Stimulated activated CD8-positive, alpha-beta memory T cell treated with anti-CD3 and anti-CD28 coated beads, Interleukin-2, amount 100 ng/mL, for 1 hour (primary cell): ENCODE results near the gene NELFA.
A peak's percentile ranks its signal among the peaks of the same experiment; 100 is the strongest.
"Not testable (repeated sequence)": the region's sequence is repeated elsewhere in the genome, so short reads cannot be mapped to it uniquely, and the experiment has no call there.

Experiments
- DNase-seq, 2 donors: peaks; one replicate each; pipeline ENCODE4 v3.0.0-alpha.2; 2020; ENCODE audit warnings: low read depth in 2 of 2

Gene NELFA

DNA sequence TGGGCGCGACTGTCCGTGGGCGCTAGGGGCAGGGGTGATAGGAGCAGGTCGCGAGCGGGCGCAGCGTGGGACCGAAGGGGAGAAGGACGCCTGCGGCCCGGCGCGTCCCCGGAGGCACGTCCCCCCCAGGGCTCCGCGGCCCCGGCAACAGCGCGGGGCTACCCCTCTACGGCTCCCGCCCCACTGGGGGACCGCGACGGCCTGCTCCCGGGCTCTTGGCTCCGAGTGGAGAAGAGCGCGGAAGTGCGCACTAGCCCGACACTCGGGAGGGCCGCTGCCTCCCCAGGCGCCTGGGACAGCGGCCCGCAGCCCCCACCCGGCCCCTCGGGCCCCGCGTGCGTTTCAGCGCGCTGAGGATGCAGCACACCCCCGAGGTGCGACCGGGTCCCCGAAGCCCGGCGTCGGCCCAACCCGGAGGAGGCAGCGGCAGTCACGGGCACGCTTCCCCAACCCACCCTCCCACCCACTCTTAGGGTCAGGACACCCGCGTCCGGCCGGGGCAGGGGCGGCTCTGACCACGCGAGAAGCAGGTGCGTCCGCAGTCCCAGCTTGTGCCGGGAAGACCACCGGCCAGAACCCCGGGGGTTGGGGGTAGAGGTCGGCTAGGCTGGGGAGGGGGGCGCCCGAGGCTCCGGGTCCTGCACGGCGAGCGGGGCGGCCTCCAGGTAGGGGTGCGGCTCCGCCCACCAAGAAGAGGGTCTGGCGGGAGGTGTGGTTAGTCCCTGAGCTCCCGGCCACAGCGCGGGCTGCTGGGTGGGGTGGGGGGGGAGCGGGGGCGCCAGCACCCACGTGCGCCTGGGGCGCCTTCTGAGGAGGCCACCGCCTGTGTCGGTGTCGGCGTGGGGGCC lies 31.8 kb upstream of the NELFA start:
- DNase-seq, result no peak

DNA sequence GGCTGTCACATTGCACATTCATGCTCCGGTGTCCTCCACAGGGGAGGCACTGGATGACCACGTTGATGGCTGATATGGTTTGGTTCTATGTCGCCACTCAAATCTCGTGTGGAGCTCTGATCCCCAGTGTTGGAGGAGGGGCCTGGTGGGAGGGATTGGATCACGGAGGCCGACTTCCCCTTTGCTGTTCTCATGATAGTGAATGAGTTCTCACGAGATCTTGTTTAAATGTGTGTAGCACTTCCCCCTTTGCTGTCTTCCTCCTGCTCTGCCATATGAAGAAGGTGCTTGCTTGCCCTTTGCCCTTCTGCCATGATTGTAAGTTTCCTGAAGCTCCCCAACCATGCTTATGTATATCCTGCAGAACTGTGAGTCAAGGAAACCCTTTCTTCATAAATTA lies 28.1 kb upstream of the NELFA start:
- no peak for DNase-seq

- no peak for DNase-seq
These were observed 27.6 kb upstream of the NELFA start for GRCh38 chr4:2036327-2036726.

- DNase-seq, result not testable (repeated sequence)
These were observed 22.4 kb upstream of the NELFA start for GRCh38 chr4:2031161-2031560.

DNA sequence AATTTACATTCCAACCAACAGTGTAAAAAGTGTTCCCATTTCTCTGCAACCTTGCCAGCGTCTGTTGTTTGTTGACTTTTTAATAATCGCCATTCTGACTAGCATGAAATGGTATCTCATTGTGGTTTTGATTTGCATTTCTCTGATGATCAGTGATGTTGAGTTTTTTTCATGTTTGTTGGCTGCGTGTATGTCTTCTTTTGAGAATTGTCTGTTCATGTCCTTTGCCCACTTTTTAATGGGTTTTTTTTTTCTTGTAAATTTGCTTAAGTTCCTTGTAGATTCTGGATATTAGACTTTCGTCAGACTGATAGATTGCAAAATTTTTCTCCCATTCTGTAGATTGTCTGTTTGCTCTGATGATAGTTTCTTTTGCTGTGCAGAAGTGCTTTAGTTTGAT lies 18.3 kb upstream of the NELFA start:
- not testable (repeated sequence) for DNase-seq

DNA sequence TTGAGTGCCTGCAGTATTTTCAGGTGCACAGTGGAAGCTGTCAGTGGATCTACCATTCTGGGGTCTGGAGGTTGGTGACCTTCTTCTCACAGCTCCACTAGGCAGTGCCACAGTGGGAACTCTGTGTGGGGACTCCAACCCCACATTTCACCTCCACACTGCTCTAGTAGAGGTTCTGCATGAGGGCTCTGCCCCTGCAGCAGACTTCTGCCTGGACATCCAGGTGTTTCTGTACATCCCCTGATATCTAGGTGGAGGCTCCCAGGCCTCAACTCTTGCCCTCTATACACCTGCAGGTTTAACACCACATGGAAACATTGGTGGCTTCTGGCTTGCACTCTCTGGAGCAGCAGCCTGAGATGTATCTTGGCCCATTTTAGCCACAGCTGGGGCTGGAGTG lies 17.0 kb upstream of the NELFA start:
- DNase-seq, result no peak

DNA sequence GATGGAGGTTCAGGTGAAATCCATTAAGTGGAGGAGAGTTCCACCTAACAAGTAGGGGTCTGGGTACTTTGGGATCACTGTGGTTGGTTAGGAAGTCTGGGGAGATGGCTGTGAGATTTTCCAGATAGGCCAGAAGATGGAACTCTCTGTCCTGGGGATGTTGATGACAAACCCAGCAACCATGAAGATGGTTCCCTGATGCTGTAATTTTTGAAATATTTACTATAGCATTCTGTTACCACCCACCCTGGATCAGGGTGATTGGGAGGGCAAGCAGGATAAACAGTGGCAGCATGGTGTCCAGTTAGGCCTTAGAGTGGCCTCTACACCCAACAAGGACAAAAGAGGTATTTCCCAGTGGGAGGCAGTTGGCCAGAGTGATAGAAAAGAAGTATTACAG lies 15.9 kb upstream of the NELFA start:
- DNase-seq, result no peak

DNA sequence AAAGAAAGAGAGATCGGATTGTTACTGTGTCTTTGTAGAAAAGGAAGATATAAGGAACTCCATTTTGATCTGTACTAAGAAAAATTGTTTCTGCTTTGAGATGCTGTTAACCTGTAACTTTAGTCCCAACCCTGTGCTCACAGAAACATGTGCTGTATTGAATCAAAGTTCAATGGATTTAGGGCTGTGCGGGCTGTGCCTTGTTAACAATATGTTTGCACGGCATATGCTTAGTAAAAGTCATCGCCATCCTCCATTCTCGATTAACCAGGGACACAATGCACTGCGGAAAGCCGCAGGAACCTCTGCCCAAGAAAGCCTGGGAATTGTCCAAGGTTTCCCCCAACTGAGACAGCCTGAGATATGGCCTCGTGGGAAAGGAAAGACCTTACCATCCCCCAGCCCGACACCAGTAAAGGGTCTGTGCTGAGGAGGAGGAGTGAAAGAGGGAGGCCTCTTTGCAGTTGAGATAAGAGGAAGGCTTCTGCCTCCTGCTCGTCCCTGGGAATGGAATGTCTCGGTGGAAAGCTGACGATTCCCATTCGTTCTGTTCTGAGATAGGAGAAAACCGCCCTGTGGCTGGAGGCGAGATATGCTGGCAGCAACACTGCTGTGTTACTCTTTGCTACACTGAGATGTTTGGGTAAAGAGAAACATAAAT lies 12.7 kb upstream of the NELFA start:
- DNase-seq, result not testable (repeated sequence)

GRCh38 chr4:2015008-2015407 lies 6.2 kb upstream of the NELFA start:
- no peak for DNase-seq

GRCh38 chr4:2011583-2011982 lies 2.8 kb upstream of the NELFA start:
- no peak for DNase-seq

- peak in 1 of 2 donors; percentile 17 for DNase-seq
These were observed 968 bp upstream of the NELFA start for GRCh38 chr4:2009651-2010233.

DNA sequence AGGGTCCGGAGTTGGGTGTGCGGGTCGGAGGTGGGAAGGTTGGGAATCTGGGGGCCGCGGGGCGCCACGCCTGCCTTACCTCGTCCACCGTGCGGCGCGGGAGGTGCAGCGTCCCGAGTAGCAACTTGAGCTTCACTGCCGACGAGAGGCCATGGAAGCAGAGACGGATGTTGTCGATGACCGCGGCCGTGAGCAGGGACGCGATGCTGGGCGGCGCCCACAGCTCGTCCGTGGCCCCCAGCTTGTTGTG lies 178 bp downstream of the NELFA start:
- DNase-seq, result no peak

DNA sequence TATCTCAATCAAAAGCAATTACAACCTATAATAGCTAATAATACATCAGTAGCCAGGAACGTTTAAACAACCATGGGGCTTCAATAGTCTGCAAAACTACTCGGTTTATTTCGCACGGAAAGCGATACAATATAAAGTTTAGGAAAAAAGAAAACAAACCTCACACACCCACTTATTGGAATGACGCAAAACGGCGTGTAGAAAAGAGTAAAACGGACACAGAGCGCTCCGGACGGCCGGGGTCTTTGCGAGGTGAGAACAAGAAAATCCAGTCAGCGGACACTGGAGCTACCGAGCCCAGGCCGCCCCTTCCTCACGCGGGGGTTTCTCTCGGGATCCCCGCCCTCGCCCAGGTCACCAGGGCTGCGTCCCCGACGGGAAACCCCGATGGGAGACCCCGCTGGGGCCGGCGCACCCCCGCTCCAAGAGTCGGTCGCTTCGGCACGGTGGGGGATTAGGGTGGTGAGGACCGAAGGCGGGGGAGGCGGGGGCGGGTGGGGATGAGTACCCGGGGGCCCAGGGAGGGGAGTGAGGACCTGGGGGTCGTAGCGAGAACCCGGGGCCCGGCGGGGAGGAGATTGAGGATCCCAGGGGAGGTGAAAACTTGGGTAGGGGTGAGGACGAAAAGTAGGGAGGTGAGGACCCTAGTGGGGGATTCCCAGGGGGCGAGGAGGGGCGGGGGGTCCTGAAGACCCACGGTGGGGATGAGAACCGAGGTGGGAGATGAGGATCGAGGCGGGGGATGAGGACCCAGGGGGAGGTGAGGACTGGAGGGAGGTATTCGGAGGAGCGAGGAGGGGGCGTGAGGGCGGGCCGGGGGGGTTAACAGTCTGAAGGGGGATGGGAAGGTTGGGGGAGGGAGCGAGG lies 737 bp downstream of the NELFA start:
- DNase-seq, result no peak

DNA sequence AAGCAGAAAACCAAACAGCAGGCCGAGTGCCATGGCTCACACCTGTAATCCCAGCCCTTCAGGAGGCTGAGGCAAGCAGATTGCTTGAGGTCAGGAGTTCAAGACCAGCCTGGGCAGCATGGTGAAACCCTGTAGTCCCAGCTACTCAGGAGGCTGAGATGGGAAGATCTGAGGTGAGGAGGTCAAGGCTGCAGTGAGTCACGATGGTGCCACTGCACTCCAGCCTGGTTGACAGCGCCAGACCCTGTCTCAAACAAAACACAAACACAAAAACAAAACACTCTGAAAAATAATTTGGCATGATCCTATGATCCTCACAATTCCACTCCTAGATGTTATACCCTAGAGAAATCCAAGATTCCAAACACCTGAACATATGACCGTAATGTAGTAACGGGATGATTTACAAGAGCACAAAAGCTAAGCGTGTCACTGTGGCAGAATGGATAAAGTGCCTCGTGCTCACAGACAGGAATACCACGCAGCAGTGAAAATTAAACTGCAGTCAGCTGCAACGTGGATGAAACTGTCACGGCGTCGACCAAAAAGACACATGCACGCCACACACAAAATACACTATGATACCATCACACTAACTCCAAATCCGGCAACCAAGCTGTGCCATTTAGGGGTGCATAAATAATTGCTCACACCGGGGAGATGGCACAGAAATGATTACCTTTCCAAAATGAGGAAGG lies 1.7 kb downstream of the NELFA start:
- DNase-seq, result no peak

DNA sequence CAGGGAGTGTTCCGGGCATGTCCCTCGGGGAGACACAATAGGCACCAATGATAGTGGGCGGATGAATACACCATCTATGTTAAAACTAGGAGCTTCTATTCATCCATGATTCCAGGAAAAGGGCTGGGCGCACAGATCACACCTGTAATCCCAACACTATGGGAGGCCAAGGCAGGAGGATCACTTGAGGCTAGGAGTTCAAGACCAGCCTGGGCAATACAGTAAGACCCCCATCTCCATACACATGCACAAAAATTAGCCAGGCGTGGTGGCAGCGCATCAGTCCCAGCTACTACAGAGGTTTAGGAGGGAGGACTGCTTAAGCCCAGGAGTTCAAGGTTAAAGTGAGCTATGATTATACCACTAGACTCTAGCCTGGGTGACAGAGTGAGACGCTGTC lies 2.4 kb downstream of the NELFA start:
- DNase-seq, result no peak

GRCh38 chr4:2003361-2003760 lies 5.4 kb downstream of the NELFA start:
- not testable (repeated sequence) for DNase-seq

GRCh38 chr4:1999308-1999707 lies 9.5 kb downstream of the NELFA start:
- DNase-seq, result not testable (repeated sequence)

GRCh38 chr4:1998296-1998695 lies 10.5 kb downstream of the NELFA start:
- DNase-seq, result no peak

- DNase-seq, result no peak
These were observed 11.1 kb downstream of the NELFA start for GRCh38 chr4:1997712-1998111.

DNA sequence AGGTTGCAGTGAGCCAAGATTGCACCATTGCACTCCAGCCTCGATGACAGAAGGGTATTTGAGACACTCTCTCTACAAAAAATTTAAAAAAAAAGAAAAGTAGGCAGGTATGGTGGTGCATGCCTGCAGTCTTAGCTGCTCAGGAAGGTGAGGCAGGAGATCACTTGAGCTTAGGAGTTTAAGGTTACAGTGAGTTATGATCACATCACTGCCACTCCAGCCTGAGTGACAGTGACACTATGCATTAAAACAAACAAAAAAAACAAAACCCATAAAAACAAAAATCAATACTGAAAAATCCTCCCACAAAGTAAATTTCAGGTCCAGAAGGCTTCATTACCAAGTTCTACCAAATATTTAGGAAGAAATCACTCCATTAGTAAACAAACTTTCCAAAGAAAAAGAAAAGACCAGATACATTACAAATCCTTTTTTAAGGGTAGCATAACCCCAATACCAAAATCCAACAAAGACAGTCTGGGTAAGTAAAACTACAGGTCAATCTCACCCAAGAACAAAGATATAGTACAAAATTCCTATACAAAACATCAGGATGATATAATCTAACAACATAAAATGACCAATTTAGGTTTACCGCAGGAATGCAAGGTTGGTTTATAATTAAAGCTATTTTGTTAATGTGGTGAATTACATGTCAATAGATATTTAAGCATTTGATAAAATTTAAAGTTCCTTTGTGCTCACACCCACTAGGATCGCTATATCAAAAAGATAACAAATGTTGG lies 11.7 kb downstream of the NELFA start:
- DNase-seq, result no peak

GRCh38 chr4:1994938-1995337 lies 13.8 kb downstream of the NELFA start:
- DNase-seq, result no peak
